H9 (cell line): Measurements from ENCODE around the gene RBFOX2. TPM values are rescaled to one million over a fixed set of nuclear protein-coding genes. Genes with fewer than 3 reads are reported as not detected.
A peak's percentile ranks its signal among the peaks of the same experiment; 100 is the strongest.

Source experiments
- DNase-seq: peaks from one replicate; pipeline ENCODE4 v3.0.0-alpha.2; 2017
- H2AFZ ChIP-seq: one replicate; pipeline ENCODE4 v1.6.1; 2013; ENCODE audit warnings: mild to moderate bottlenecking, low read length, control low read depth, moderate library complexity
- H2AK5ac ChIP-seq: 2 replicates; pipeline ENCODE4 v1.6.1; 2013; ENCODE audit warnings: low read length, control low read depth, mixed read lengths; ENCODE audit not compliant: insufficient read length
- H2BK120ac ChIP-seq: one replicate; pipeline ENCODE4 v1.6.1; 2013; ENCODE audit warnings: low read depth, mild to moderate bottlenecking, low read length, control low read depth, inconsistent platforms; ENCODE audit not compliant: poor library complexity, severe bottlenecking
- H2BK12ac ChIP-seq: 2 replicates; pipeline ENCODE4 v1.6.1; 2013; ENCODE audit warnings: low read length, control low read depth, mixed read lengths, low read depth; ENCODE audit not compliant: insufficient read length
- H2BK15ac ChIP-seq: 2 replicates; pipeline ENCODE4 v1.6.1; 2013; ENCODE audit warnings: low read depth, low read length, control low read depth
- H2BK20ac ChIP-seq: one replicate; pipeline ENCODE4 v1.6.1; 2013; ENCODE audit warnings: low read depth, mild to moderate bottlenecking, low read length, control low read depth, inconsistent platforms; ENCODE audit not compliant: poor library complexity, severe bottlenecking
- H2BK5ac ChIP-seq: 2 replicates; pipeline ENCODE4 v1.6.1; 2013; ENCODE audit warnings: low read length, control low read depth, mixed read lengths; ENCODE audit not compliant: insufficient read length
- H3K14ac ChIP-seq: 2 replicates; pipeline ENCODE4 v1.6.1; 2013; ENCODE audit warnings: low read length, control low read depth; ENCODE audit not compliant: insufficient read depth
- H3K18ac ChIP-seq: 2 replicates; pipeline ENCODE4 v1.6.1; 2013; ENCODE audit warnings: low read depth, mild to moderate bottlenecking, mixed read lengths, low read length, control low read depth; ENCODE audit not compliant: insufficient read length
- H3K23ac ChIP-seq: 2 replicates; pipeline ENCODE4 v1.6.1; 2013; ENCODE audit warnings: low read length, control low read depth, mixed read lengths, low read depth; ENCODE audit not compliant: insufficient read length
- H3K23me2 ChIP-seq: 2 replicates; pipeline ENCODE4 v1.6.1; 2013; ENCODE audit warnings: low read depth, mild to moderate bottlenecking, mixed read lengths, low read length, control low read depth; ENCODE audit not compliant: insufficient read length, poor library complexity, severe bottlenecking
- H3K27ac ChIP-seq: 2 replicates; pipeline ENCODE4 v1.5.1; 2013; ENCODE audit warnings: low read length, control low read depth, mixed read lengths, low read depth; ENCODE audit not compliant: insufficient read length
- H3K27me3 ChIP-seq: 2 replicates; pipeline ENCODE4 v1.6.1; 2013; ENCODE audit warnings: low read length, control low read depth, inconsistent platforms; ENCODE audit not compliant: insufficient read depth
- H3K4ac ChIP-seq: 2 replicates; pipeline ENCODE4 v1.6.1; 2013; ENCODE audit warnings: low read depth, mild to moderate bottlenecking, control low read depth, inconsistent platforms, low read length, moderate library complexity
- H3K4me1 ChIP-seq: 2 replicates; pipeline ENCODE4 v1.6.1; 2013; ENCODE audit warnings: low read length, control low read depth, inconsistent platforms; ENCODE audit not compliant: insufficient read depth
- H3K4me2 ChIP-seq: 2 replicates; pipeline ENCODE4 v1.6.1; 2013; ENCODE audit warnings: low read length, control low read depth, mixed read lengths; ENCODE audit not compliant: insufficient read length, insufficient read depth
- H3K56ac ChIP-seq: 2 replicates; pipeline ENCODE4 v1.6.1; 2013; ENCODE audit warnings: low read depth, mild to moderate bottlenecking, mixed read lengths, low read length, control low read depth; ENCODE audit not compliant: insufficient read length
- H3K79me1 ChIP-seq: 2 replicates; pipeline ENCODE4 v1.6.1; 2013; ENCODE audit warnings: low read depth, mild to moderate bottlenecking, moderate library complexity, low read length, control low read depth, inconsistent platforms; ENCODE audit not compliant: insufficient read depth, poor library complexity, severe bottlenecking
- H3K79me2 ChIP-seq: 2 replicates; pipeline ENCODE4 v1.6.1; 2013; ENCODE audit warnings: low read length, control low read depth, inconsistent platforms; ENCODE audit not compliant: insufficient read depth
- H3K9ac ChIP-seq: 2 replicates; pipeline ENCODE4 v1.6.1; 2013; ENCODE audit warnings: low read length, control low read depth, mixed read lengths; ENCODE audit not compliant: insufficient read length; ENCODE audit errors: extremely low read depth
- H3K9me3 ChIP-seq: one replicate; pipeline ENCODE4 v1.6.1; 2013; ENCODE audit warnings: low read depth, low read length, inconsistent platforms; ENCODE audit not compliant: control insufficient read depth
- H3T11ph ChIP-seq: one replicate; pipeline ENCODE4 v1.6.1; 2013; ENCODE audit warnings: mild to moderate bottlenecking, low read length, control low read depth, inconsistent platforms
- H4K20me1 ChIP-seq: one replicate; pipeline ENCODE4 v1.6.1; 2013; ENCODE audit not compliant: control insufficient read depth, insufficient read length, insufficient read depth
- H4K5ac ChIP-seq: 2 replicates; pipeline ENCODE4 v1.6.1; 2013; ENCODE audit warnings: low read depth, mild to moderate bottlenecking, mixed read lengths, low read length, control low read depth; ENCODE audit not compliant: insufficient read length
- H4K8ac ChIP-seq: replicated peaks from 2 replicates; pipeline ENCODE4 v1.6.1; 2013; ENCODE audit warnings: low read length, control low read depth, mixed read lengths, low read depth; ENCODE audit not compliant: insufficient read length
- H4K91ac ChIP-seq: 2 replicates; pipeline ENCODE4 v1.6.1; 2013; ENCODE audit warnings: low read depth, mild to moderate bottlenecking, moderate library complexity, mixed read lengths, low read length, control low read depth; ENCODE audit not compliant: insufficient read length
- H3K27ac Mint-ChIP-seq, 3 experiments: 2 replicates in 2 of 3; 3 replicates in 1 of 3; pipeline ENCODE4 v1.8.0; 2020 to 2021; ENCODE audit warnings: mixed read lengths in 3 of 3, mild to moderate bottlenecking in 1 of 3, moderate library complexity in 1 of 3
- H3K27me3 Mint-ChIP-seq: 2 replicates; pipeline ENCODE4 v1.8.0; 2021; ENCODE audit warnings: low read depth, mild to moderate bottlenecking, moderate library complexity, mixed read lengths
- H3K36me3 Mint-ChIP-seq, 3 experiments: 2 replicates in 2 of 3; 3 replicates in 1 of 3; pipeline ENCODE4 v1.8.0; 2020 to 2021; ENCODE audit warnings: low read depth in 3 of 3, mixed read lengths in 3 of 3; ENCODE audit not compliant: insufficient read depth in 1 of 3
- H3K4me1 Mint-ChIP-seq, 2 experiments: 2 replicates each; pipeline ENCODE4 v1.8.0; 2020; ENCODE audit warnings: mixed read lengths in 2 of 2
- H3K4me3 Mint-ChIP-seq, 2 experiments: 2 replicates in 1 of 2; 3 replicates in 1 of 2; pipeline ENCODE4 v1.8.0; 2020 to 2021; ENCODE audit warnings: mild to moderate bottlenecking in 2 of 2, mixed read lengths in 2 of 2, moderate library complexity in 1 of 2
- H3K9me3 Mint-ChIP-seq, 2 experiments: 2 replicates in 1 of 2; 3 replicates in 1 of 2; pipeline ENCODE4 v1.8.0; 2020; ENCODE audit warnings: mild to moderate bottlenecking in 2 of 2, mixed read lengths in 2 of 2, moderate library complexity in 1 of 2
- WGBS: extraction: QIAGEN DNeasy Blood & Tissue Kit; methylation state at CpG from one replicate; pipeline ENCODE4 v1.1.7; 2013; ENCODE audit warnings: missing lambda C conversion rate, low lambda C conversion rate, mixed read lengths; ENCODE audit not compliant: insufficient read length; ENCODE audit errors: extremely low coverage; 5-methylcytosine and 5-hydroxymethylcytosine counted together
- total RNA-seq: library from RNA; stranded (reverse); gene quantifications from 2 replicates; pipeline ENCODE4 v1.2.1, GENCODE V29; 2021
- TF ChIP-seq, protein P1 (sequence below): fragments of 200-600 bp; sonication (generic); conservative IDR thresholded peaks from 3 replicates; pipeline ENCODE4 v1.8.0; 2021; ENCODE audit warnings: antibody characterized with exemption, mild to moderate bottlenecking

RBFOX2 gene
- total RNA-seq, 1 experiment from 2014 or later = 84.7 TPM

DNA sequence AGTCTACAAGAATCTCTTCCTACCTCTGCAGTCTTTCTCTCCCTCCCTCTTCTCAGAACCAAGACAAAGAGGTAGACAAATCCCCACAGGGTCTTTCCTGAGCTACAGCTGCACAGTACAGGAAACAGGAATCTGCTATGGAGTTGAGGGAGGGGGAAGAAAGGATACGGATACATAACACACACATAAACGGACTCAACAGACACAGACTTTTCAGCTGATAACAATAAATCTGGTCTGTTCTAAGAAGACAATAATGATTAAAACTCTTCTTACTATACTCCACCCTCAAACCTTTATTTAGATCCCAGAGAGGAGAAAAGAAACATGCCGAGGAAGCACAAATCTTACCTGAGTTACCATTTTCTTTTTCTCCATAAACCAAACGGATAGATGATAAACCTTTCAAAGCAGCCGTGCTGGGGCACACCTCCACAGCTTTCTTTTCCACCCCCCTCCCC lies 188.8 kb downstream of the RBFOX2 start:
- peaks cover 63 to 69% of the 10 kb centered on the region in 2 experiments for H3K4me1 Mint-ChIP-seq
- TF ChIP-seq, protein P1, sequence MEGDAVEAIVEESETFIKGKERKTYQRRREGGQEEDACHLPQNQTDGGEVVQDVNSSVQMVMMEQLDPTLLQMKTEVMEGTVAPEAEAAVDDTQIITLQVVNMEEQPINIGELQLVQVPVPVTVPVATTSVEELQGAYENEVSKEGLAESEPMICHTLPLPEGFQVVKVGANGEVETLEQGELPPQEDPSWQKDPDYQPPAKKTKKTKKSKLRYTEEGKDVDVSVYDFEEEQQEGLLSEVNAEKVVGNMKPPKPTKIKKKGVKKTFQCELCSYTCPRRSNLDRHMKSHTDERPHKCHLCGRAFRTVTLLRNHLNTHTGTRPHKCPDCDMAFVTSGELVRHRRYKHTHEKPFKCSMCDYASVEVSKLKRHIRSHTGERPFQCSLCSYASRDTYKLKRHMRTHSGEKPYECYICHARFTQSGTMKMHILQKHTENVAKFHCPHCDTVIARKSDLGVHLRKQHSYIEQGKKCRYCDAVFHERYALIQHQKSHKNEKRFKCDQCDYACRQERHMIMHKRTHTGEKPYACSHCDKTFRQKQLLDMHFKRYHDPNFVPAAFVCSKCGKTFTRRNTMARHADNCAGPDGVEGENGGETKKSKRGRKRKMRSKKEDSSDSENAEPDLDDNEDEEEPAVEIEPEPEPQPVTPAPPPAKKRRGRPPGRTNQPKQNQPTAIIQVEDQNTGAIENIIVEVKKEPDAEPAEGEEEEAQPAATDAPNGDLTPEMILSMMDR = no peak
- Histone ChIP-seq H3K79me2 (peaks cover 2% of the 10 kb centered on the region; the same call in 1 of the 2 replicates), H4K5ac (no peak overlapping the region), H3K4me2 (peak overlapping the region; percentile 99), H3K56ac (no peak overlapping the region), H3K27ac (peak overlapping the region; percentile 49), H4K8ac (no peak overlapping the region), H2BK5ac (no peak overlapping the region), H3K23me2 (peaks cover 12% of the 10 kb centered on the region), H2BK15ac (no peak overlapping the region), H3K9ac (peak overlapping the region; percentile 67), H4K91ac (no peak overlapping the region), H3K9me3 (no peaks in the 10 kb centered on the region), H2AFZ (no peak overlapping the region), H3K4ac (no peak overlapping the region), H3K18ac (no peak overlapping the region), H2BK12ac (no peak overlapping the region), H2AK5ac (no peak overlapping the region), H3K79me1 (no peaks in the 10 kb centered on the region), H3T11ph (peak overlapping the region; percentile 21), H4K20me1 (no peaks in the 10 kb centered on the region), H3K4me1 (peaks cover 3% of the 10 kb centered on the region; the same call in 1 of the 2 replicates), H3K23ac (no peak overlapping the region), H3K14ac (no peak overlapping the region), H2BK120ac (no peak overlapping the region), H2BK20ac (no peak overlapping the region), H3K27me3 (no peaks in the 10 kb centered on the region)
- H3K36me3 Mint-ChIP-seq = no peaks in the 10 kb centered on the region
- H3K4me3 Mint-ChIP-seq = peak overlapping the region; percentile 76 to 91
- no peaks in the 10 kb centered on the region for H3K9me3 Mint-ChIP-seq
- WGBS = no CpG with 5 or more reads among the region's 5 CpGs
- no peak for DNase-seq
- H3K27ac Mint-ChIP-seq = peak overlapping the region; percentile 79 to 95 (median 89)
- no peaks in the 10 kb centered on the region for H3K27me3 Mint-ChIP-seq
